ENCODE results near the gene IL17REL.

GRCh38 chr22:50020606-50021005 lies 8.0 kb upstream of the IL17REL start:
- TF ChIP-seq POLR2AphosphoS5 (IDR thresholded peaks at IDR 0.05; ENCODE audit: low read depth, low read length) = no peak
- no peak for TF ChIP-seq REST (IDR thresholded peaks at IDR 0.05; ENCODE audit: insufficient read depth in 1 of 2, low read depth in 2 of 2, low read length in 2 of 2)
- no peak for TF ChIP-seq TAF1 (IDR thresholded peaks at IDR 0.05; ENCODE audit: borderline replicate concordance, insufficient read depth, low read length)
- no peak for TF ChIP-seq SIN3A (IDR thresholded peaks at IDR 0.05; ENCODE audit: borderline replicate concordance, insufficient read depth, low read length)

All from PFSK-1 (cell line).